HG03439 (cell line): ENCODE data around the gene EFL1.

Experiments used
- ATAC-seq: cut with Tn5 transposase; IDR thresholded peaks from one replicate; pipeline ENCODE4 v1.9.1; 2021; ENCODE audit warnings: mild to moderate bottlenecking, moderate library complexity; ENCODE audit not compliant: unreplicated experiment

EFL1 gene

GRCh38 chr15:82168296-82168695 lies 94.2 kb downstream of the EFL1 start:
- no peak for ATAC-seq

DNA sequence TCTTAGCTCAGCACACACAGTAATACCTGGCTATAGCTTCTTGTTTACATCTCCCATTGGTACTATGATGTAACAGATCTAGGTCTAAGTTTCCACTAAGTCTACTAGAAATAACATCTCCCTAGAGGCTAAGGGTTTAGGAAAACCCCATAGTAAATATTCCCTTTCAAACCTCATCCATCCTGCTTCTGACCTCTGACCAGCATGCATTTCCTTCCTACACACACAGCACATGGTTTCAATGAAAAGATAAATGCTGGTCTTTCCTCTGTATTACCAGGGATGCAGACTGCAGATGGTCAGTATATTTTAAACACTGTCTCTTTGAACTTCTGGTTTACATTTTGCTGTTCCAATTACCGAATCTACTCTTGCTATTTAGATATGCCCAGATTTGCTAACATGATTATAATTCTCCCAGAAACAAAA lies 96.6 kb downstream of the EFL1 start:
- ATAC-seq = no peak

DNA sequence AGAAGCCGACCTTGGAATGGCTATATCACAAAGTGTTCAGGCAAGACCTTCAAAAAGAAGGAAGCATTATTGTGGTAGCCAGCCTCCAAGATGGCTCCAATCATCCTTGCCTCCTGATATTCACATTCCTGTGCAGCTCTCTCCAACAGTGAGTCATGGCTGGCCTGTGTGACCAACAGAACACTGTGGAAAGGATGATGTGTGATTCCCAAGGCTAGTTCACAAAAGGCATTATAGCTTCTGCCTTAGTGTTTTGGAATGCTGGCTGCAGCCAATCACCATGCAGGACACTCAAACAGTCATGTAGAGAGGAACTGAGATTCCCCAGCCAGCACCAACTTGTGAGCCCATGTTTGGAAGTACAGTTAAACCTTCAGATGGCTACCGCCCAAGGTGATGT lies 102.6 kb downstream of the EFL1 start:
- no peak for ATAC-seq

DNA sequence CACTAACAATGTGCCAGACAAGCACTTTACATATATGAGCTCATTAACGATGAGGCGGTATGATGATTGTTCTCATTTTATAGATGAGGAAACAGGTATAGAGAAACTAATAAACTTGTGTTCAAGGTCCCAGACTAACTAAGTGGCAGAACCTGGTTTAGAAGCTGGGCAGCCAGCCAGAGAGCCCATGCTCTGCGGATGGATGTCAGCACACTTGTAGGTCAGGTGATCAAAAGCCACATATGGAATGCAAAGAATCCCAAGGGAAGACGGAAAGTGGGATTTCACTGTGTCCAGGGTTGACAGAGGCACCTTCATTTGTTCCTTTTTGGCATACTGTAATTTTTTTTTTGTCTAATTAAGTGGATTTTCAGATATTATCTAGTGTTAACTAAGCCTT lies 103.7 kb downstream of the EFL1 start:
- ATAC-seq = no peak

GRCh38 chr15:82150645-82151044 lies 111.9 kb downstream of the EFL1 start:
- no peak for ATAC-seq

DNA sequence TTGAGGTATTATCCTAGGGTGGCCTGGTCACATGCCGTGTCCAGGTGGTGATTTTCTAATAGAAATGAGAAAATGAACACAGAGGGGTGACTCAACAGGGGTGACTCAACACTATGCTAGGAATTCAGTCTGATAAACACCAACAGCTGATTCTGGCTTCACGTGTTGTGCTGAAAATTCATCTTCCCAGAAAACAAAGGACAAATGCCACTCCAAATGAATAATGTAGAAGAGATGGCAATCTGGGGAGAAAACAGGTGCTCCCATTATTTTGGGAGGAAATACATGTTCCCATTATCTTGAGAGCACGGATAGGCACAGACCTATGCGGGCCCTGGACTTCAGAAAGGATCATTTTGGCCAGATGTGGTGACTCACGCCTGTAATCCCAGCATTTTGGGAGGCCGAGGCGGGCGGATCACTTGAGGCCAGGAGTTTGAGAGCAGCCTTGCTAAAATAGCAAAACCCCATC lies 115.5 kb downstream of the EFL1 start:
- no peak for ATAC-seq

DNA sequence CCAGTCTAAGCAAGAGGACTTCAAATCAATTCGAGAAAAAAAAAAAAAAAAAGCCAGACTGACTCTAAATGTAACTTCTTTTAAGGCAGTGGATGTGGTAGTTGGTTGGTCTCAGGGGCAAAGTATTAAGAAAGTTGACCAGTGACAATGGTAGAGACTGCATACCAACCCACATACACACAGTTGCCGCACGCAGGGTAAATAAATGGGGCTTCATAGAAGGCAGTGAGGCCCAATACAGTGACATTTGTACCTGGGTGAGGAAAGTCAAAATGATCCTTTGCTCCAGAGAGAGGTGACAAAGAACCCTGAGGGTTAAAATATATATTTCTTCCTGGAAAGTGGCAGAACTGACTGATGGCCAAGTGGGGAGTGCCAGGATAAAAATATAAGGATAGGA lies 116.0 kb downstream of the EFL1 start:
- ATAC-seq = no peak

GRCh38 chr15:82143390-82144385 lies 118.8 kb downstream of the EFL1 start:
- ATAC-seq = no peak

- ATAC-seq = no peak
Observed at GRCh38 chr15:82140886-82141285, 121.6 kb downstream of the EFL1 start.

DNA sequence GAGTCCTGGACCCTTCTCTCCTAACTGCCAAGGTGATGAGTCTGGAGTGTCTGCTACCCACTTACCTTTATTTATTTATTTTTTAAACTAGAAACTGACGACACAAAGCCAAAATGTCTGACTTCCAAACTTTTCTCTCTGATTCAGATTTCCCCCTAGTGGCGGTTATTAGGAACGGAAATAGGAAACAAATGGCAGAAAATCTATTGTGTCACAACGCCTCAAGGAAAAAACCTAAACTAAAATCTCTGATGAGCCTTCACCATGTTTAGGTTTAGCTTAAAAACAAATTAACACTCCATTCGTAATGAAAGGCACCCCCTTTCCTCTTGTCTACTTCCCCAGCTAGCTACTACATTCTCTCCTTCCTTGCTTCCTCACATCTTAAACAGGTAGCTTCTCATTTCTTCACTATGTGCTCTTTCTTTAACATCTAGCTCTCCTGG lies 122.7 kb downstream of the EFL1 start:
- no peak for ATAC-seq

GRCh38 chr15:82138306-82138705 lies 124.2 kb downstream of the EFL1 start:
- ATAC-seq = no peak

- no peak for ATAC-seq
Observed at GRCh38 chr15:82137261-82137660, 125.3 kb downstream of the EFL1 start.

DNA sequence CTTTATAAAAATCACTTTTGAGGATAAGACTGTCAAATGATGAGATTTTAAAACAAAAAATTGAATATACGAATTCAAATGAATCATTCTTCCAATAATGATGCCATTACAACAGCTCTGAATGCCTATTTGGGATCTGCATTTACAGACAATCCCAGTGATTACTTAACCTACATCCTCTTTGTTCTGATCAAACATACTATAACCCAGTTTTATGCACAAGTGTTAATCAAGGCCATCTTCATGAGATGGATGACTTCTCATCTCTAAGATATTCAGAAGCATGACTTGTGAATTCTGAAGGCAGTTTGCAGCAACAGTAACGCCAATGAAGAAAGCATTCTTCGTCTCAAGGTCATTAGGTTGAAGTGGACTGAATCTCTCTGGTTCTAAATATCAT lies 126.4 kb downstream of the EFL1 start:
- ATAC-seq = no peak

DNA sequence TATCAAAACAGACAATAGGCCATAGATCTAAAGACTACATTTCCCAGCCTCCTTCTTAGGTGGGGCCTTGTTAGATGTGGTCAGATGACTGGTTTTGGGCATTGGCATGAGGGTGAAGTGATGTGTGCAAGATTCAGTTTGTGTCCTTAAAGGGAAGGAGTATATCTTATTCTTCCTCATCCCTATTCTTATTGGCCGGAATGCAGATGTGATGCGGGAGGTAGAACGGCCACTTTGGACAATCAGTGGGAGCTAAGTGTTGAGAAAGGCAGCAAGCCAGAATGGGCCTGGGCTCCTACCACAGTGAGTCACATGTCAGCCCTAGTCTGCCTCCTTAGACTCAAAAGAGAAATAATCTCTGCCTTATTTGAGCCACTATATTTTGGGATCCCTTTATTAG lies 126.9 kb downstream of the EFL1 start:
- no peak for ATAC-seq

DNA sequence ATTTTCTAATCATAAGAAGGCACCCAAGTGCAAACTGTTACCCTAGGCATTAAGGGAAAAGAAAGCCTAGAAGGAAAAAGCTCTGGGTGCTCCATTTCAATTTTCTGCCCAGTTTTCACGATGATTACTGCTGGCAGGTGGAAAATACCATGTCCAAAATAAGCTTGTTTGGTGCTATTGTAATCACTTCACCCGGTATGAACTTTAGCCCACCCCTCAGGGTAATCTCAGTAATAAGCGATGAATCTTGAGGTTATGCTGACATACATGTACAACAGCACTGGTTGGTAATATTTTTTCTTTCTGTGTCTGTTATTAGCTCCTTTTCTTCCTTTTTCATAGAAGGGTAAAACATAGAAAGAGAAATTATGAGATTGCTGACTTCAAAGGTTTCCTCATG lies 128.1 kb downstream of the EFL1 start:
- ATAC-seq = no peak

- ATAC-seq = no peak
Observed at GRCh38 chr15:82133251-82133650, 129.3 kb downstream of the EFL1 start.

DNA sequence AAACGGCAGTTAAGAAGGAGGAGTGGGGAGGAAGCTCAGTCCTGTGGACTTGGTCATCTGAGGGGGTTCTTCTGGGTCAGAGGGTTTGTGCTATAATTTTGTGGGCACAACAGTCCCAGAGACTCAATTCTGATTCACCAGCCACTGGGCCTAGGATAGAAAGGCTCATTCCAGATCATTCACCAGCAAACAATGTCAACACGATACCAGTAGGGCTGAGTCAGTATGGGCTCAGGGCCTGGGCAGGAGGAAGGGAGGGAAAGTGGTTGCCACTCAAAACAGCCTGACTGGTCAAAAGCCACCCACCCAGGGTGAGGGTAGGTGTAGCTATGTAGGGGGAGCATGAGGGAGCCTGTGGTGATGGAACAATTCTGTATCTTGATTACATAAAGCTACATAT lies 129.8 kb downstream of the EFL1 start:
- no peak for ATAC-seq

DNA sequence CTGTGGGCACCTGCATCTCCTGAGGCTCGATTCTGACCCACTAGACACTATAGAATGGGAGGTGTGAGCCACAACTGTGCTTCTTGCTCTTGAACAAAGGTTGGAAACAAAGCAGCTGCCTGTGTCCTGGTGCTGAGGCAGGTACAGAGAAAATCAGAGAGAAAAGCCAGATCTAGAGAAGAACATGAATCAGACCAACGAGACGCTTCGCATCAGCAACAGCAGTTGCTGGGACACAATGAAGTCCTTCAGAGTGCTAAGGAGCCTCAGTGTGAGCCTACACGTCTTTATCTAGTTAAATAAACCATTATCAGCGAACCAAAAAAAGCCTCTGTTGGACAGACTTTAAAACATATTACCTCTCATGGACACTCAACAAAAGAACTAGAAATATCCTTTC lies 130.4 kb downstream of the EFL1 start:
- ATAC-seq = no peak

DNA sequence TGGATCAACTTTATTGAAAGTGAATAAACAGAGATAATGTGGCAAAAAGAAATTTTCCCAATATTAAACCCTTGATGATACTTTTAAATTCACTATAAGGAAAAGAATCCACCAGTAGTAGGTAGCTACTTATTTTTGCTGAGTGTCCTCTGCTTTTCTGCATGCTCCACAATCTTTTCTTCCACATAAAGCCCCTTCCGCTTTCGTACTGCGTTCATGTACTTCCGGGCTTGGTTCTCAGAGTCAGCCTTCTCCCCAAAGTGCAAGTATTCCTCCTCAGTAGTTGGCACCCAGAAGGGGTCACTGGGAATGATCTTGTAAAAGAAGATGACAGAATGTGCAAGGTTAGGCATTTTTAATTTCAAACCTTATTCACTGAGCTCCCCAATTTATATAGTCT lies 132.3 kb downstream of the EFL1 start:
- no peak for ATAC-seq

GRCh38 chr15:82129761-82130160 lies 132.8 kb downstream of the EFL1 start:
- ATAC-seq = no peak

DNA sequence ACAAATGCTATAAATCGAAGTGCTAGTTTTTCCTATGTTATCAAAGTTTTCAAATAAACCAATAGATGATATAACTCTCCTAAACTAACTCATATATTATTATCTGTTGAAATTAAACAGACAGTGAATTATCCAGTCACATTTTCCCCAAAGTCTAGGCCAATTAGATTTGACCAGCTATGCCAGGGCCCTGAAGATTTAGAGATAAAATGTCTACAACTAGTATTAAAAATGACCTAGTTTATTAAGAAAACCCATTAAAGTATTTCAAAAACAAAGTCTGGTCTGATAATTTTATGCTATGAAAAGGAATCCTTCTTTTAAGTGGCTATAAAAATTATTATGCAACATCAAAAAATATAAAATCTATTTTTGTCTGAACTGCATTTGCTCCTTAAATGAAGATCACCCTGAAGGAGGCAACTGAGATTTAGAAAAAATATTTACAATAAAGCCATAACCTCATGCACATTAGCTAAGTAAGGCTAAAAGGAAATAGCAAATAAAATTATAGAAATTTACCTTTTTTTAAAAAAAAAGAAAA lies 133.3 kb downstream of the EFL1 start:
- no peak for ATAC-seq
